Upper lobe of left lung (tissue), 6 donors: ENCODE results near the gene RUNDC1. TPM values are rescaled to one million over a fixed set of nuclear protein-coding genes. Genes with fewer than 3 reads are reported as not detected.

Experiments
- ATAC-seq, 2 donors: fragments of 200-7000 bp; cut with Tn5 transposase; one replicate each; pipeline ENCODE4 v1.9.1; 2022; ENCODE audit warnings: mild to moderate bottlenecking in 2 of 2, moderate library complexity in 2 of 2; ENCODE audit not compliant: low FRiP score in 2 of 2
- DNase-seq, 2 donors: peaks; one replicate each; pipeline ENCODE4 v3.0.0-alpha.2; 2019 to 2020
- H3K27ac ChIP-seq, 4 donors: fragments of 200-600 bp; sonication (generic); one replicate each; pipeline ENCODE4 v1.5.1; 2016 to 2019
- H3K27me3 ChIP-seq, 4 donors: fragments of 200-600 bp; sonication (generic); one replicate each; pipeline ENCODE4 v1.5.1; 2017 to 2019
- H3K36me3 ChIP-seq, 4 donors: fragments of 200-600 bp; sonication (generic); one replicate each; pipeline ENCODE4 v1.5.1; 2016 to 2019
- H3K4me1 ChIP-seq, 4 donors: fragments of 200-600 bp; sonication (generic); one replicate each; pipeline ENCODE4 v1.5.1; 2018 to 2019
- H3K4me3 ChIP-seq, 4 donors: fragments of 200-600 bp; sonication (generic); one replicate each; pipeline ENCODE4 v1.5.1; 2017 to 2019; ENCODE audit warnings: mild to moderate bottlenecking in 2 of 4, moderate library complexity in 1 of 4
- H3K9me3 ChIP-seq, 4 donors: fragments of 200-600 bp; sonication (generic); one replicate each; pipeline ENCODE4 v1.5.1; 2018 to 2019
- CTCF ChIP-seq, 6 experiments: fragments of 450-650 bp in 4 of 6; fragments of 200-600 bp in 2 of 6; sonication (generic) in 2 of 6; IDR thresholded peaks; one replicate each; pipeline ENCODE4 v1.5.1; 2016 to 2019; ENCODE audit warnings: antibody characterized with exemption in 6 of 6
- EP300 ChIP-seq, 4 donors: sonication (generic); formaldehyde crosslinking; IDR thresholded peaks; one replicate each; pipeline ENCODE4 v1.5.1; 2017; ENCODE audit warnings: antibody characterized with exemption in 4 of 4, control low read depth in 2 of 4
- POLR2A ChIP-seq, 4 donors: fragments of 450-650 bp; IDR thresholded peaks; one replicate each; pipeline ENCODE4 v1.5.1; 2016 to 2017; ENCODE audit warnings: antibody characterized with exemption in 4 of 4, mild to moderate bottlenecking in 2 of 4
- POLR2AphosphoS5 ChIP-seq, 2 donors: sonication (generic); formaldehyde crosslinking; IDR thresholded peaks; one replicate each; pipeline ENCODE4 v1.5.1; 2017; ENCODE audit warnings: antibody characterized with exemption in 2 of 2
- WGBS, 2 donors: methylation state at CpG; one replicate each; pipeline ENCODE4 v1.1.5; 2017 to 2018; 5-methylcytosine and 5-hydroxymethylcytosine counted together
- total RNA-seq, 6 donors: library from RNA; depleted of rRNA in 4 of 6; stranded (reverse); fragments of >200 nt in 4 of 6; gene quantifications; one replicate each; pipeline versions ENCODE4 v1.1.0 to v1.2.1, GENCODE V29; 2016 to 2021
- donor health status: DM: no; HTN: no; CAD: no; lungs with moderate emphysema.
- donor health status: DM: no; HTN: yes; CAD: no; lungs with severe emphysema.

The RUNDC1 gene
- total RNA-seq, 6 donors from 2014 or later = 13.6 to 26.2 (median 17.5) TPM

GRCh38 chr17:43003542-43004172 lies 23.3 kb downstream of the RUNDC1 start:
- Histone ChIP-seq H3K4me3 (no peak overlapping the region), H3K36me3 (peaks cover 18 to 53% (median 45%) of the 10 kb centered on the region in 4 donors), H3K9me3 (no peaks in the 10 kb centered on the region), H3K4me1 (peaks cover 31 to 46% (median 37%) of the 10 kb centered on the region in 4 donors), H3K27ac (no peak overlapping the region), H3K27me3 (no peaks in the 10 kb centered on the region)
- DNase-seq (no peak), ATAC-seq (no peak)
- 84 to 88% methylated on average over 5 of the region's 5 CpGs for WGBS, 2 donors
- no peak for TF ChIP-seq CTCF (IDR thresholded peaks at IDR 0.05)
- TF ChIP-seq POLR2AphosphoS5 (IDR thresholded peaks at IDR 0.05) = no peak
- no peak for TF ChIP-seq POLR2A (IDR thresholded peaks at IDR 0.05)
- TF ChIP-seq EP300 (IDR thresholded peaks at IDR 0.05) = no peak

GRCh38 chr17:43006639-43007551 lies 26.5 kb downstream of the RUNDC1 start, which contains the start of gene IFI35:
TSS of gene IFI35 (plus strand) at chr17:43006784. CDS start at chr17:43006948, 164 bp downstream.
- H3K9me3 ChIP-seq = no peaks in the 10 kb centered on the region
- H3K27ac ChIP-seq = peak within 1 kb of the TSS; percentile 88 to 97 (median 93)
- H3K4me3 ChIP-seq = peak within 1 kb of the TSS; percentile 5 to 80 (median 68)
- 23 to 32% methylated on average over 17 to 18 of the region's 18 CpGs for WGBS, 2 donors
- H3K36me3 ChIP-seq = peaks cover 10 to 28% (median 24%) of the 10 kb centered on the region in 4 donors
- peak; percentile 94 to 95 for ATAC-seq
- H3K4me1 ChIP-seq = peaks cover 21 to 39% (median 31%) of the 10 kb centered on the region in 4 donors
- no peaks in the 10 kb centered on the region for H3K27me3 ChIP-seq
- peak in 3 of 4 donors; percentile 21 to 65 (median 57) for TF ChIP-seq POLR2A (IDR thresholded peaks at IDR 0.05)
- peak in 5 of 6 experiments; percentile 27 to 63 (median 29) for TF ChIP-seq CTCF (IDR thresholded peaks at IDR 0.05)
- TF ChIP-seq EP300 (IDR thresholded peaks at IDR 0.05) = no peak
- TF ChIP-seq POLR2AphosphoS5 (IDR thresholded peaks at IDR 0.05) = peak; percentile 37 to 80
- peak; percentile 90 to 92 for DNase-seq

GRCh38 chr17:43010667-43011308 lies 30.4 kb downstream of the RUNDC1 start:
- Histone ChIP-seq H3K4me1 (peaks cover 40 to 74% (median 60%) of the 10 kb centered on the region in 4 donors), H3K27me3 (no peaks in the 10 kb centered on the region), H3K27ac (peak overlapping the region in 3 of 4 donors; percentile 8 to 85 (median 58)), H3K4me3 (no peak overlapping the region), H3K9me3 (no peaks in the 10 kb centered on the region), H3K36me3 (peaks cover 0 to 39% (median 25%) of the 10 kb centered on the region in 4 donors)
- no peak for DNase-seq
- TF ChIP-seq POLR2AphosphoS5 (IDR thresholded peaks at IDR 0.05) (no peak), EP300 (IDR thresholded peaks at IDR 0.05) (no peak), POLR2A (IDR thresholded peaks at IDR 0.05) (no peak), CTCF (IDR thresholded peaks at IDR 0.05) (no peak)
- ATAC-seq = no peak
- WGBS, 2 donors = 89 to 93% methylated on average over 5 of the region's 5 CpGs

GRCh38 chr17:43011728-43012472 lies 31.5 kb downstream of the RUNDC1 start:
- Histone ChIP-seq H3K27ac (peak overlapping the region in 3 of 4 donors; percentile 8 to 85 (median 58)), H3K4me3 (no peak overlapping the region), H3K27me3 (no peaks in the 10 kb centered on the region), H3K9me3 (no peaks in the 10 kb centered on the region), H3K36me3 (peaks cover 0 to 50% (median 34%) of the 10 kb centered on the region in 4 donors), H3K4me1 (peaks cover 45 to 79% (median 69%) of the 10 kb centered on the region in 4 donors)
- 73 to 77% methylated on average over 14 to 15 of the region's 15 CpGs for WGBS, 2 donors
- TF ChIP-seq CTCF (IDR thresholded peaks at IDR 0.05) = no peak
- TF ChIP-seq POLR2A (IDR thresholded peaks at IDR 0.05) = no peak
- TF ChIP-seq POLR2AphosphoS5 (IDR thresholded peaks at IDR 0.05) = no peak
- no peak for ATAC-seq
- DNase-seq = no peak
